ENCODE measurements around the gene RCBTB1.

The RCBTB1 gene

DNA sequence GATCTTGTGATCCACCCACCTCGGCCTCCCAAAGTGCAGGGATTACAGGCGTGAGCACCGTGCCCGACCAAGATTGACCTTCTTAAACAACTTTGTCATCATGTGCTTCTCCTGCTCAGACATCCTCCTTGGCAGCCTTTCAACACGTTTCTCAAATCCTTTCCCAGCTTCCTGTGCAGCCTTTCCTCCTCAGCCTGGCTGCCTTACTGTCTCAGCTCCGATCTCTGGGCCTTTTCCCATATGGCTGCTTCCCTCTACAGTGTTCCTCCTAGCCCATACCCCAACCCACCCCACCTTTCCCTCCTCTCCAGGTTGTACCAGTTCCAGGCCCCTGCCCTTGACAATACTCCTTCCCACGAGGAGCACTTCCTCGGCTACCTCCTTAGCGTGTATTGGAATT is 82.4 kb downstream of the RCBTB1 start:
- Histone ChIP-seq H3K9me3 (ENCODE audit: insufficient read depth, low read length) (no peaks in the 10 kb centered on the region), H3K9ac (ENCODE audit: low read length) (no peak overlapping the region)

DNA sequence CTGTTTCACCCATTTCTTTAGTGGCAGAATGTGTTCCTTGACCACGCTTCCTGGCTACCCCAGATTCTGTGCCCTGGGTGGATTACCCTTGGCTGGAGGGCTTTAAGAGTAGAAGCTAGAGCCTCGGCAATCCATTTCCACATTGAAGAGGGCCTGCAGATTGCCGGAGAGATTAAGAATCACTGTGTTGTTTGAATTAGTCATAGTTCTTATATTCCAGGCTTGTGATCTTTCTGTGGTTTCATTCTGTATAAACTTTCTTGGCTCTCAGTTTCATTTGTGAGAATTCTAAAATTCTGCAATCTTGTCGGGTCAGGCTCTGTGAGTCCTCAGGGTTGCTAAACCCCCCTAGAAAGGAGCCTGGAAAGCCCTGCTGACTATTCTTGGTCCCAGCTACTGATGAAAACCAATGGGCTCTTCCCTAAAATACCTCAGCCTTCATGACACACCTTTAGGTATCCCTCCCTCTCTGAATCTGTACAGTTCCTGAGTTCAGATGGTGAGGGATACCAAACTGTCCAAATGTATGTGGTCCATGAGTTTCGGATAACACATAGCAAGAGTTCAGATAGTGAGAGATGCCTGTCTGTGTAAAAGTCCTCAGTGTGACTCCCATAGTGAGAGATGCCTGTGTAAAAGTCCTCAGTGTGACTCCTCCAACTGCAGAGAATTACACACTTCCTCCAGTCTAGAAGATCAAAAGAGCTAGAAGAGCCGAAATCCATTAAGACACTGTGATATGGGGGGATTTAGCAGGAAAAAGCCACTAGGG is 85.3 kb downstream of the RCBTB1 start:
- Histone ChIP-seq H3K27ac (ENCODE audit: low read depth, low read length) (no peak overlapping the region), H3K4me2 (ENCODE audit: low read depth, low read length, poor library complexity, severe bottlenecking) (no peak overlapping the region), H3K9me2 (replicated peaks; ENCODE audit: insufficient read depth, low read length) (no peaks in the 10 kb centered on the region), H3K9me3 (ENCODE audit: insufficient read depth, low read length) (no peaks in the 10 kb centered on the region), H3K79me2 (ENCODE audit: insufficient read depth, low read length) (no peaks in the 10 kb centered on the region), H3F3A (ENCODE audit: insufficient read depth) (peaks cover 35% of the 10 kb centered on the region), H2AFZ (ENCODE audit: low read depth, low read length, severe bottlenecking) (no peak overlapping the region), H3K27me3 (ENCODE audit: low read length) (no peaks in the 10 kb centered on the region), H3K4me3 (ENCODE audit: insufficient read depth, low read length, poor library complexity, severe bottlenecking) (no peak overlapping the region), H3K36me3 (ENCODE audit: low read length) (0 out of 2 replicates have a peak, but pooled peaks cover 3% of the 10 kb centered on the region), H3K9ac (ENCODE audit: low read length) (no peak overlapping the region), H4K20me1 (ENCODE audit: low read depth, low read length) (no peaks in the 10 kb centered on the region)
- TF ChIP-seq, protein P1, sequence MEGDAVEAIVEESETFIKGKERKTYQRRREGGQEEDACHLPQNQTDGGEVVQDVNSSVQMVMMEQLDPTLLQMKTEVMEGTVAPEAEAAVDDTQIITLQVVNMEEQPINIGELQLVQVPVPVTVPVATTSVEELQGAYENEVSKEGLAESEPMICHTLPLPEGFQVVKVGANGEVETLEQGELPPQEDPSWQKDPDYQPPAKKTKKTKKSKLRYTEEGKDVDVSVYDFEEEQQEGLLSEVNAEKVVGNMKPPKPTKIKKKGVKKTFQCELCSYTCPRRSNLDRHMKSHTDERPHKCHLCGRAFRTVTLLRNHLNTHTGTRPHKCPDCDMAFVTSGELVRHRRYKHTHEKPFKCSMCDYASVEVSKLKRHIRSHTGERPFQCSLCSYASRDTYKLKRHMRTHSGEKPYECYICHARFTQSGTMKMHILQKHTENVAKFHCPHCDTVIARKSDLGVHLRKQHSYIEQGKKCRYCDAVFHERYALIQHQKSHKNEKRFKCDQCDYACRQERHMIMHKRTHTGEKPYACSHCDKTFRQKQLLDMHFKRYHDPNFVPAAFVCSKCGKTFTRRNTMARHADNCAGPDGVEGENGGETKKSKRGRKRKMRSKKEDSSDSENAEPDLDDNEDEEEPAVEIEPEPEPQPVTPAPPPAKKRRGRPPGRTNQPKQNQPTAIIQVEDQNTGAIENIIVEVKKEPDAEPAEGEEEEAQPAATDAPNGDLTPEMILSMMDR (IDR thresholded peaks at IDR 0.05; ENCODE audit: insufficient read depth, low read length, poor library complexity, severe bottlenecking) = no peak
- no peak for TF ChIP-seq EZH2phosphoT487 (conservative IDR thresholded peaks at IDR 0.05; ENCODE audit: low read length)

More for the DNA sequence above, 82.4 kb downstream of the RCBTB1 start:
- H3K4me2 ChIP-seq (ENCODE audit: low read depth, low read length, poor library complexity, severe bottlenecking) = no peak overlapping the region
- no peaks in the 10 kb centered on the region for H3K9me2 ChIP-seq (replicated peaks; ENCODE audit: insufficient read depth, low read length)
- peaks cover 17% of the 10 kb centered on the region for H3F3A ChIP-seq (ENCODE audit: insufficient read depth)
- no peak overlapping the region for H2AFZ ChIP-seq (ENCODE audit: low read depth, low read length, severe bottlenecking)
- peaks cover 3% of the 10 kb centered on the region; the same call in 1 of the 2 replicates for H3K36me3 ChIP-seq (ENCODE audit: low read length)
- TF ChIP-seq, protein P1 (IDR thresholded peaks at IDR 0.05; ENCODE audit: insufficient read depth, low read length, poor library complexity, severe bottlenecking) = no peak
- TF ChIP-seq EZH2phosphoT487 (conservative IDR thresholded peaks at IDR 0.05; ENCODE audit: low read length) = no peak
- H4K20me1 ChIP-seq (ENCODE audit: low read depth, low read length) = no peaks in the 10 kb centered on the region
- H3K27ac ChIP-seq (ENCODE audit: low read depth, low read length) = no peak overlapping the region
- H3K4me3 ChIP-seq (ENCODE audit: insufficient read depth, low read length, poor library complexity, severe bottlenecking) = no peak overlapping the region
- H3K27me3 ChIP-seq (ENCODE audit: low read length) = no peaks in the 10 kb centered on the region
- no peaks in the 10 kb centered on the region for H3K79me2 ChIP-seq (ENCODE audit: insufficient read depth, low read length)

DNA sequence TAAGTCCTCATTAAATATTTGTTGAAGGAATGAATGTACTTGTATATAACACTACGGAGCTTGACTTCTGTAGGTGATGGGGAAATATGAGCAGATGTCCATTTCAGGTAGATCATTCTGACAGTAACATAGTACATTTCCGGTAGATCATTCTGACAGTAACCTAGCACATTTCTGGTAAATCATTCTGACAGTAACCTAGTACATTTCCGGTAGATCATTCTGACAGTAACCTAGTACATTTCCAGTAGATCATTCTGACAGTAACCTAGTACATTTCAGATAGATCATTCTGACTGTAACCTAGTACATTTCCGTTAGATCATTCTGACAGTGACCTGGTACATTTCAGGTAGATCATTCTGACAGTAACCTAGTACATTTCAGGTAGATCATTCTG is 87.2 kb downstream of the RCBTB1 start:
- Histone ChIP-seq H4K20me1 (ENCODE audit: low read depth, low read length) (no peaks in the 10 kb centered on the region), H3K9me2 (replicated peaks; ENCODE audit: insufficient read depth, low read length) (no peaks in the 10 kb centered on the region), H3K79me2 (ENCODE audit: insufficient read depth, low read length) (no peaks in the 10 kb centered on the region), H2AFZ (ENCODE audit: low read depth, low read length, severe bottlenecking) (no peak overlapping the region), H3K4me2 (ENCODE audit: low read depth, low read length, poor library complexity, severe bottlenecking) (no peak overlapping the region), H3K36me3 (ENCODE audit: low read length) (0 out of 2 replicates have a peak, but pooled peaks cover 2% of the 10 kb centered on the region), H3K9me3 (ENCODE audit: insufficient read depth, low read length) (no peaks in the 10 kb centered on the region), H3K27ac (ENCODE audit: low read depth, low read length) (peak overlapping the region; percentile 94; the same call in 1 of the 2 replicates), H3K27me3 (ENCODE audit: low read length) (no peaks in the 10 kb centered on the region), H3F3A (ENCODE audit: insufficient read depth) (peaks cover 46% of the 10 kb centered on the region), H3K4me3 (ENCODE audit: insufficient read depth, low read length, poor library complexity, severe bottlenecking) (no peak overlapping the region), H3K9ac (ENCODE audit: low read length) (no peak overlapping the region)
- no peak for TF ChIP-seq EZH2phosphoT487 (conservative IDR thresholded peaks at IDR 0.05; ENCODE audit: low read length)
- TF ChIP-seq, protein P1 (IDR thresholded peaks at IDR 0.05; ENCODE audit: insufficient read depth, low read length, poor library complexity, severe bottlenecking) = no peak
